Esophagus muscularis mucosa (tissue), 4 donors: ENCODE measurements around the gene VAMP8.

Experiments used
- CTCF ChIP-seq, 3 experiments: fragments of 200-600 bp in 2 of 3; fragments of 450-650 bp in 1 of 3; sonication (generic) in 2 of 3; IDR thresholded peaks; one replicate each; pipeline ENCODE4 v1.5.1; 2017 to 2019; ENCODE audit warnings: antibody characterized with exemption in 3 of 3, mild to moderate bottlenecking in 2 of 3, moderate library complexity in 1 of 3
- EP300 ChIP-seq: sonication (generic); formaldehyde crosslinking; IDR thresholded peaks from one replicate; pipeline ENCODE4 v1.6.1; 2017; ENCODE audit warnings: antibody characterized with exemption
- POLR2A ChIP-seq: fragments of 450-650 bp; IDR thresholded peaks from one replicate; pipeline ENCODE4 v1.6.1; 2017; ENCODE audit warnings: antibody characterized with exemption, moderate library complexity, mild to moderate bottlenecking, low read depth

GRCh38 chr2:85547089-85547858 is 30.1 kb upstream of the VAMP8 start:
- TF ChIP-seq CTCF (IDR thresholded peaks at IDR 0.05) (no peak), POLR2A (no peak), EP300 (no peak)
